Immature natural killer cell (primary cell): ENCODE measurements around the gene FBXO47. TPM values are rescaled to one million over a fixed set of nuclear protein-coding genes. Genes with fewer than 3 reads are reported as not detected.
"Not testable (repeated sequence)": the region's sequence is repeated elsewhere in the genome, so short reads cannot be mapped to it uniquely, and the experiment has no call there.

ENCODE experiments used
- DNase-seq, 3 donors: peaks; one replicate each; pipeline ENCODE4 v3.0.0; 2022; ENCODE audit warnings: mixed read lengths in 1 of 3
- H3K27ac Mint-ChIP-seq, 6 donors: one replicate each; pipeline ENCODE4 v1.8.0; 2020; ENCODE audit warnings: mixed read lengths in 6 of 6, mild to moderate bottlenecking in 5 of 6, inconsistent platforms in 4 of 6, moderate library complexity in 3 of 6
- H3K27me3 Mint-ChIP-seq, 3 donors: one replicate each; pipeline ENCODE4 v1.8.0; 2020 to 2021; ENCODE audit warnings: low read depth in 3 of 3, mild to moderate bottlenecking in 3 of 3, mixed read lengths in 3 of 3, moderate library complexity in 3 of 3, inconsistent platforms in 1 of 3
- H3K36me3 Mint-ChIP-seq, 3 donors: one replicate each; pipeline ENCODE4 v1.8.0; 2020; ENCODE audit warnings: mixed read lengths in 3 of 3, inconsistent platforms in 2 of 3, mild to moderate bottlenecking in 2 of 3
- H3K4me1 Mint-ChIP-seq, 2 donors: one replicate each; pipeline ENCODE4 v1.8.0; 2020; ENCODE audit warnings: inconsistent platforms in 2 of 2, mild to moderate bottlenecking in 2 of 2, mixed read lengths in 2 of 2, moderate library complexity in 1 of 2
- H3K4me3 Mint-ChIP-seq, 5 donors: one replicate each; pipeline ENCODE4 v1.8.0; 2020; ENCODE audit warnings: mild to moderate bottlenecking in 5 of 5, mixed read lengths in 5 of 5, inconsistent platforms in 3 of 5, moderate library complexity in 3 of 5
- H3K9me3 Mint-ChIP-seq, 6 donors: one replicate each; pipeline ENCODE4 v1.8.0; 2020; ENCODE audit warnings: mild to moderate bottlenecking in 6 of 6, mixed read lengths in 6 of 6, inconsistent platforms in 4 of 6, moderate library complexity in 3 of 6
- polyA plus RNA-seq, 3 donors: library from polyadenylated mRNA; unstranded; fragments of 300-500 nt; fragmentation: Illumina TruSeq; gene quantifications; one replicate each; pipeline ENCODE4 v1.2.3, GENCODE V29; 2021

FBXO47 gene
- polyA plus RNA-seq, 3 donors from 2014 or later, result not detected

- Mint-ChIP-seq H3K36me3 (no peaks in the 10 kb centered on the region), H3K27ac (no peak overlapping the region), H3K9me3 (no peaks in the 10 kb centered on the region), H3K4me1 (peaks cover 4 to 10% of the 10 kb centered on the region in 2 donors), H3K27me3 (peaks cover 0 to 1% (median 0%) of the 10 kb centered on the region in 3 donors), H3K4me3 (no peak overlapping the region)
- no peak for DNase-seq
Measured at GRCh38 chr17:38960402-38960801, 6.8 kb downstream of the FBXO47 start.

GRCh38 chr17:38959508-38959907, 7.7 kb downstream of the FBXO47 start:
- no peak overlapping the region for H3K27ac Mint-ChIP-seq
- no peak for DNase-seq
- peaks cover 4 to 10% of the 10 kb centered on the region in 2 donors for H3K4me1 Mint-ChIP-seq
- H3K4me3 Mint-ChIP-seq, result no peak overlapping the region
- H3K27me3 Mint-ChIP-seq, result peaks cover 0 to 1% (median 0%) of the 10 kb centered on the region in 3 donors
- H3K9me3 Mint-ChIP-seq, result no peaks in the 10 kb centered on the region
- no peaks in the 10 kb centered on the region for H3K36me3 Mint-ChIP-seq

GRCh38 chr17:38958756-38959155, 8.4 kb downstream of the FBXO47 start:
- Mint-ChIP-seq H3K4me1 (peaks cover 4 to 10% of the 10 kb centered on the region in 2 donors), H3K36me3 (no peaks in the 10 kb centered on the region), H3K9me3 (no peaks in the 10 kb centered on the region), H3K4me3 (no peak overlapping the region), H3K27me3 (peaks cover 0 to 1% (median 0%) of the 10 kb centered on the region in 3 donors), H3K27ac (no peak overlapping the region)
- no peak for DNase-seq

DNA sequence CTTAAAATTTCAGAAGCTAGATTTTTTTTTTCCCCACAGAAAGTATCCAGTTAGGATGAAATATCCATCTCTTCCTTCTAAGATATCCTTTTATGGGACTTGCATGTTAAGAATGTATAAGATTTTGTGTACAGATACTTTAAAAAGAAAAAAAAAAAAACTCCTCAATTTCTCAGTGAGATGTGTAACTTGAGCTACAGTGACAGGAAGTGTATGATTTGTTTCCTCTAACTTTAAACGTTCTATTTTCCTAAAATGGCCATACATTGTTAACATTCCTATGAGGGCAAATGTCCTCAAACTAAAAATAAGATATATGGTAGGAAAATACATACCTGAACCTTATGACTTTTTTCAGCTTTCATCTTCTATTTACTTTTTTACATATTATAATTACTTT, 8.9 kb downstream of the FBXO47 start:
- Mint-ChIP-seq H3K36me3 (no peaks in the 10 kb centered on the region), H3K27me3 (peaks cover 0 to 1% (median 0%) of the 10 kb centered on the region in 3 donors), H3K9me3 (no peaks in the 10 kb centered on the region), H3K4me3 (no peak overlapping the region), H3K27ac (no peak overlapping the region), H3K4me1 (peaks cover 4 to 10% of the 10 kb centered on the region in 2 donors)
- DNase-seq, result no peak

DNA sequence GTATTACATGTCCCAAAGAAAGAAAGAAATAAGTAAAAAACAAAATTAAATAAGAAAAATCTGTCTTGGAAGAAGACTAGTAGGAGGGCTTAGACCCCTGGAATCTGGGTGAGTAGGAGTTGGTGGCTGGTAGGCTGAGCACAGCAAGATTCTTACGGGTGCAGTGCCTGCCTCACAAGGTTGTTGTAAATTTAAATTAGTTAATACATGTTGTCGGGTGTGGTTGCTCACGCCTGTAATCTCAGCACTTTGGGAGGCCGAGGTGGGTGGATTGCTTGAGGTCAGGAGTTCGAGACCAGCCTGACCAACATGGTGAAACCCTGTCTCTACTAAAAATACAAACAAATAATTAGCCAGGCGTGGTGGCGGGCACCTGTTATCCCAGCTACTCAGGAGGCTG, 13.4 kb downstream of the FBXO47 start:
- H3K36me3 Mint-ChIP-seq, DNase-seq, H3K4me1 Mint-ChIP-seq, H3K27me3 Mint-ChIP-seq, H3K27ac Mint-ChIP-seq, H3K4me3 Mint-ChIP-seq, H3K9me3 Mint-ChIP-seq: not testable (repeated sequence)

GRCh38 chr17:38947189-38947588, 20.0 kb downstream of the FBXO47 start:
- Mint-ChIP-seq H3K27me3 (no peaks in the 10 kb centered on the region), H3K27ac (no peak overlapping the region), H3K36me3 (no peaks in the 10 kb centered on the region), H3K9me3 (no peaks in the 10 kb centered on the region), H3K4me3 (no peak overlapping the region), H3K4me1 (peaks cover 0 to 8% of the 10 kb centered on the region in 2 donors)
- no peak for DNase-seq

- Mint-ChIP-seq H3K9me3 (no peaks in the 10 kb centered on the region), H3K4me3 (no peak overlapping the region), H3K4me1 (peaks cover 0 to 8% of the 10 kb centered on the region in 2 donors), H3K27me3 (no peaks in the 10 kb centered on the region), H3K36me3 (no peaks in the 10 kb centered on the region), H3K27ac (no peak overlapping the region)
- no peak for DNase-seq
Measured at GRCh38 chr17:38943607-38944006, 23.6 kb downstream of the FBXO47 start.

- no peaks in the 10 kb centered on the region for H3K4me1 Mint-ChIP-seq
- no peak for DNase-seq
- H3K27ac Mint-ChIP-seq, result no peak overlapping the region
- no peak overlapping the region for H3K4me3 Mint-ChIP-seq
- H3K36me3 Mint-ChIP-seq, result no peaks in the 10 kb centered on the region
- no peaks in the 10 kb centered on the region for H3K27me3 Mint-ChIP-seq
- H3K9me3 Mint-ChIP-seq, result no peaks in the 10 kb centered on the region
Measured at GRCh38 chr17:38942696-38943334, 24.4 kb downstream of the FBXO47 start.

GRCh38 chr17:38940404-38940803, 26.8 kb downstream of the FBXO47 start:
- DNase-seq, result no peak
- no peaks in the 10 kb centered on the region for H3K9me3 Mint-ChIP-seq
- no peak overlapping the region for H3K4me3 Mint-ChIP-seq
- H3K27me3 Mint-ChIP-seq, result no peaks in the 10 kb centered on the region
- no peaks in the 10 kb centered on the region for H3K4me1 Mint-ChIP-seq
- no peaks in the 10 kb centered on the region for H3K36me3 Mint-ChIP-seq
- peak overlapping the region in 1 of 6 donors; percentile 3 for H3K27ac Mint-ChIP-seq

DNA sequence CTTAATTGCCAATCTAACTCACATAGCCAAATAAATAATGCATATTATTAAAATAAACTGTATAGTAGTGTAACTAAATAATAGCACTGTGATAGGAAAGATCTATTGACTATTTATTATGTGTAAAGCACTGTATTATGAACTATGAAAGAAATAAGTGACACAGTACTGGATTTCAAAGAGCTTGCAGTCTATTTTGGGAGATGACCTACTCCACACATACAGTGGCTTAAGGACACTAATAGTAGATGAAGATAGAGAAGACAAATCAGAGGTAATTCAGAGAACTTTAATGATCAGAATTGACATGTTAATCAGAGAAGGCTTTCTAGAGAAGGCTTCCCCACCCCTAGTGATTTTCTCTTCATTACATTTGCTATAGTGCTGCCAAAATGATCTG, 27.2 kb downstream of the FBXO47 start:
- Mint-ChIP-seq H3K4me1 (no peaks in the 10 kb centered on the region), H3K9me3 (no peaks in the 10 kb centered on the region), H3K27ac (no peak overlapping the region), H3K4me3 (no peak overlapping the region), H3K27me3 (no peaks in the 10 kb centered on the region), H3K36me3 (no peaks in the 10 kb centered on the region)
- no peak for DNase-seq

GRCh38 chr17:38933962-38934361, 33.2 kb downstream of the FBXO47 start:
- H3K27me3 Mint-ChIP-seq, H3K27ac Mint-ChIP-seq, H3K4me1 Mint-ChIP-seq, H3K9me3 Mint-ChIP-seq, DNase-seq, H3K4me3 Mint-ChIP-seq, H3K36me3 Mint-ChIP-seq: not testable (repeated sequence)

GRCh38 chr17:38930782-38931181, 36.4 kb downstream of the FBXO47 start:
- H3K36me3 Mint-ChIP-seq, DNase-seq, H3K4me3 Mint-ChIP-seq, H3K27me3 Mint-ChIP-seq, H3K27ac Mint-ChIP-seq, H3K9me3 Mint-ChIP-seq: not testable (repeated sequence)
- H3K4me1 Mint-ChIP-seq, result peaks cover 14 to 15% of the 10 kb centered on the region in 2 donors

DNA sequence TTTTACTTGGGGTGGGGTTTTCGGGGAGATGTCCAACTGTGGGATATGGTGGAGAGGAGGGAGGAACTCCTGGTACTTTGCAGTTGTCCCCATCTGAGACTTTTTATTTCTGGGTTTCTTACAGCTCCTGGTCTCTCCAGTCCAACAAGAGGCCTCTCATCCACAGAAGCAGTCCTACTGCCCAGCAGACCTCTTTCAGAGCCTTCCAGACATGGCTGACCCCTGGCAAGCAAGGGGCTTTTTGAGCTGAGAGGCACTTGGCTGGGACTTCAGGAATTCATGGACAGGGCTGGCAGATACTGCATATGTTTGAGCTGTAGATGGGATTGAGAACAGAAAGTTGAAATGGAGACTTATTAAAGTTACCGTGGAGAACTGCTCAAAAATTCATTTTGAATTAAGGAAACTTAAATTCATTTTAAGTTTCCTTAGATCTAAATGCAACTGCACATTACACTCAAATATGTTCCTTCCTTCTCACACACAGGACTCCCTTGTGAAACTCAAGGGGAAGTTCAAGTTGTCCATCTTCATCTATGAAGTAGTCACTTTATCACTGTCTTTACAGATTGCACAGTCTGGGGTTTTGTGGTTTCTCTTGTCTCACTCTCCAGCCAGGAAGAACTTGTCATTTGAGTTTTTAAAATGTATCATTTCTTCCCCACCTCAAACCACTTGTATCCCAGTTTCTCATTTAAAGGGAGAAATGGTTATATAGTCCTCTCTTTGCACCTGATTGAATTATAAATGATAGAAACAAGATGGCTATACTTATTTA, 40.7 kb downstream of the FBXO47 start:
- H3K9me3 Mint-ChIP-seq, result no peaks in the 10 kb centered on the region
- peaks cover 2 to 4% (median 2%) of the 10 kb centered on the region in 3 donors for H3K27me3 Mint-ChIP-seq
- DNase-seq, result no peak
- peaks cover 32 to 40% of the 10 kb centered on the region in 2 donors for H3K4me1 Mint-ChIP-seq
- H3K27ac Mint-ChIP-seq, result peak overlapping the region; percentile 8 to 73 (median 56)
- H3K4me3 Mint-ChIP-seq, result no peak overlapping the region
- H3K36me3 Mint-ChIP-seq, result peaks cover 0 to 5% (median 4%) of the 10 kb centered on the region in 3 donors

- peaks cover 2 to 4% (median 2%) of the 10 kb centered on the region in 3 donors for H3K27me3 Mint-ChIP-seq
- H3K4me3 Mint-ChIP-seq, result peak within 1 kb of the TSS in 2 of 5 donors; percentile 25 to 40
- no peak for DNase-seq
- no peaks in the 10 kb centered on the region for H3K9me3 Mint-ChIP-seq
- H3K27ac Mint-ChIP-seq, result peak within 1 kb of the TSS; percentile 35 to 66 (median 52)
- peaks cover 38 to 47% of the 10 kb centered on the region in 2 donors for H3K4me1 Mint-ChIP-seq
- peaks cover 0 to 7% (median 4%) of the 10 kb centered on the region in 3 donors for H3K36me3 Mint-ChIP-seq
Measured at GRCh38 chr17:38925263-38925995, 41.8 kb downstream of the FBXO47 start, which contains the start of gene LASP1NB. Gene LASP1NB (plus strand): TSS chr17:38925614.
